GM19023 (cell line): Measurements from ENCODE around the gene YWHAH.

Experiments
- ATAC-seq: cut with Tn5 transposase; IDR thresholded peaks from one replicate; pipeline ENCODE4 v1.9.1; 2021; ENCODE audit warnings: mild to moderate bottlenecking, moderate library complexity; ENCODE audit not compliant: unreplicated experiment

The YWHAH gene

GRCh38 chr22:31947296-31947695 lies 3.0 kb downstream of the YWHAH start:
- no peak for ATAC-seq

DNA sequence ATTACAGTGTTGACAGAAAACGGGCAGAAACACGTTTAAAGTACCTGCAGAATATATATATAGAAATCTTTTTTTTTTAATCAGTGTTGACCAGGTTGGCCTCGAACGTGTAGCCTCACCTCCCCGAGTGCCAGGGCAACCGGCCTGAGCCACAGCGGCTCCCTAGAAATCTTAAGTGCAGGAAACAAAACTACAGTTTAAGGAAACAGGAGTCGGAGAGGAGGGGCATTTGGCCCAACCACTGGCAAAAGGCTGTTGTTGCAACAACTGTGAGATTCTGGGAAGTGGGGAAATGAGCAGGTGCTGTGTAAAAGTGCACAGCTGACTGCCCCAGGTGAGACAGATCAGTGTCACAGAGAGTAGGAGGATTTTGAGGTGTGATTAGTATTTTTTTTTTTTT lies 3.7 kb downstream of the YWHAH start:
- no peak for ATAC-seq

GRCh38 chr22:31950226-31950625 lies 5.9 kb downstream of the YWHAH start:
- ATAC-seq, result no peak

DNA sequence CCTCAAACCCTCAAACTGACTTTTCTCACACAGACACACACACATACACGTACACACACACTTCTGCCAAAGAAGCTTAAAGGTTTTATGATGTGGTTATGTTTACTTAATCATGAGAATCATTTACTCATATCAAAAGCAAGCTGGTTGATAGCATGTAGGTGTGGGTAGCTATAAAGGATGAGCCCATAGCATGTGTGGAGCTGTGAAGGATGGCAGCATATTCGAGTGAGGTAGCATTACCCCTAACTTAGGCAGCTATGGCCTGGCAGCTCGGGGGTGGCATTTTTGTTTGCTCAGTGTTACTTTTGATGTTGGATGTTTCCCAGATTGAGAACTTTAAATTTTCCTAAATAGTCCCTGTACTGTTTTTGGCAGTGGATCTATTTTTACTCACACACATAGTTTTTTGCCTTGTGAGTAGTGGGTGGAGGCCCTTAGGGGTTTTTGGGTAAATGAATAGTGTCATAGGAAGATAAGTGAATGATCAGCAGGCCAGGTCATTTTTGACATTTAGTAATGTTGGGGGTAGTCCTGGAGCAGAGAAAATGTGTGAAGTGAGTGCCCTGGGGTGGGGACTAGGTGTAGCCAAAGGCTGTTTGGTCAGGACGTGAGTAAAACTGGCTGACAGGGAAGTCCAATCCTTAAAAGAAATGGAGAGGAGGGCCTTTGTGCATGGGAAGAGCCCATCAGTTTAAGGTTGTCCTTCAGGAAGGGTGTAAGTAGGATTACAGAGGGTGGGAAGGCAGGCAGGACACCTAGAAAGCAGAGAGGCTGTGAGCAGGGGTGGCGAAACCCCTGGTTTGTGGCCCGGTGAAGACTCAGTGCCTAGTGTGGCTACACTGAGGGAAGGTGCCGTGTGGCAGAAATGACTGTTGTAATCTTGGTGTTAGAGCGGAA lies 7.1 kb downstream of the YWHAH start:
- no peak for ATAC-seq

GRCh38 chr22:31952094-31952401 lies 7.7 kb downstream of the YWHAH start:
- no peak for ATAC-seq

GRCh38 chr22:31952472-31952871 lies 8.1 kb downstream of the YWHAH start:
- ATAC-seq, result no peak

DNA sequence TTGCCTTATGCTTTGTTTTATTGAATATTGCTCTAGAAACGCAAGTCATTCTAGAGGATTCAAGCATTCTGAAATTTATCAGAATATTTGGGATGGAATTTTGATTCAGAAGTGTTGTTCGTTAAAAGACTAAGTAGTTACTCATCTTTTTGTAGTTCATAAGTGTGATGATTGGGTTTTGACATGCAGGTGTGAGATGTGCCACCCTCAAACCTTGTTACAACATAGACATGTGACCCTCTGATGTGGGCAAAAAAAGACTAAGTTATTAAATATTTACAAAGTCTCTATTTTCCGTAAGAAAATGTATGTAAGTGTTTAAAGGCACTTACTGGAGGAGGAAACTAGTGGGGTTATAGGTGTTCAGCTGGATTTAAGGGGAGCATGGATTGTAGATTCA lies 8.9 kb downstream of the YWHAH start:
- no peak for ATAC-seq

DNA sequence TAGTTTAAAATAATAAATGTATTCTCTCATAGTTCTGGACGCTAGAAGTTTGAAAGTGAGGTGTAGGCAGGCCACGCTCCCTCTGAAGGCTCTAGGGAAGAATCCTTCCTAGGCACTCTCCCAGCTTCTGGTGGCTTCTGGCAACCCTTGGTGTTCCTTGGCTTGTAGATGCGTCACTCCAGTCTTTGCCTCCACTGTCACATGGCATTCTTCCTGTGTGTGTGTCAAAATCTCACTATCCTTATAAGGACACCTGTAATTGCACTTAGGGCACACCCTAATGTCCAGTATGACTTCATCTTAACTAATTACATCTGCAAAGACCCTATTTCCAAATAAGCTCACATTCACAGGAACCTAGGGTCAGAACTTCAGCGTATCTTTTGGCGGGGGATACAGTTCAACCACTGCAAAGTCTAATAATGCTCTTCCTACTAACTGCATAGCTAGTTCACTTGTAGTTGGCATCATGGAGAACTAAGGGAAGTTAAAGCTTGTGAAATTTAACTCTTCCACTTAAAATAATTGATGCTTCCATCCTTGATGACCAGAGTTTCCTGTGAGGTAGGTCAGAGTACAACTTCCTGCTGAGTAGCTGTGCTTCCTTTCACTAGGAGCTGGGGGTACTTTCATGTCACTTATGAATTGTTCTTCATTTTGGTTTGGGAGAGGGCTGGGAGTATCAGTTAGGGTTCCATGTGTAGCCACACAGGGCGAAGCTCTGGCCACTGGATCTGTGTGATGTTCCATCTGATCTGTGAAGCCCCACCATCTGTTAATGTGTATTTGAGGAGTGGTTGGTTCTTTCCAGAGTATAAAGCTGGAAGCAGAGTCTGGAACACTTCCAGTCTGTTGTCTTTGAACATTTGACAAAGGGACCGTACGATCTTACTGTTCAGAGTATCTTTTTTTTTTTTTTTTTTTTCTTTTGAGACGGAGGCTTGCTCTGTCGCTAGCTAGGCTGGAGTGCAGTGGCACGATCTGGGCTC lies 10.5 kb downstream of the YWHAH start:
- ATAC-seq, result no peak

GRCh38 chr22:31956360-31956759 lies 12.0 kb downstream of the YWHAH start:
- ATAC-seq, result no peak

DNA sequence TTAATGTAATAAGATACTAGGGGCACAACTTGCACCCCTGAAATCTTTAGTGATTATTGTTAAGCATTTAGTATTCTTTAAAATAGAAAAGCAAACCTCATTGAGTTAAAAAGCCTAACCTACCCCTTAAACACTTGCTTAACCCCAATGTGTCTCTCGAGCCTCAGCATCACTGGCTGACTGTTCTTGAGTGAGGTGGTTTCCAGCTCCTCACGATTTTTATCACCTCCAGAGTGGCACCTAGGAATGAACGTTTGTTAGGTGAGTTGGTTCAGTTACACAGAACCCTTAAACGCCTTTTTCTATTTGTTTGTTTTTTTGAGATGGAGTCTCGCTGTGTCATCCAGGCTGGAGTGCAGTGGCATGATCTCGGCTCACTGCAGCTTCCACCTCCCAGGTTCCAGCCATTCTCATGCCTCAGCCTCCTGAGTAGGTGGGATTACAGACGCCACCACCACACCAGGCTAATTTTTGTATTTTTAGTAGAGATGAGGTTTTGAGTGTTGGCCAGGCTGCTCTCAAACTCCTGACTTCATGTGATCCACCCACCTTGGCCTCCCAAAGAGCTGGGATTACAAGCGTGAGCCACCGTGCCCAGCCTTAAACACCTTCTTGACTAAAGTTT lies 13.7 kb downstream of the YWHAH start:
- no peak for ATAC-seq

DNA sequence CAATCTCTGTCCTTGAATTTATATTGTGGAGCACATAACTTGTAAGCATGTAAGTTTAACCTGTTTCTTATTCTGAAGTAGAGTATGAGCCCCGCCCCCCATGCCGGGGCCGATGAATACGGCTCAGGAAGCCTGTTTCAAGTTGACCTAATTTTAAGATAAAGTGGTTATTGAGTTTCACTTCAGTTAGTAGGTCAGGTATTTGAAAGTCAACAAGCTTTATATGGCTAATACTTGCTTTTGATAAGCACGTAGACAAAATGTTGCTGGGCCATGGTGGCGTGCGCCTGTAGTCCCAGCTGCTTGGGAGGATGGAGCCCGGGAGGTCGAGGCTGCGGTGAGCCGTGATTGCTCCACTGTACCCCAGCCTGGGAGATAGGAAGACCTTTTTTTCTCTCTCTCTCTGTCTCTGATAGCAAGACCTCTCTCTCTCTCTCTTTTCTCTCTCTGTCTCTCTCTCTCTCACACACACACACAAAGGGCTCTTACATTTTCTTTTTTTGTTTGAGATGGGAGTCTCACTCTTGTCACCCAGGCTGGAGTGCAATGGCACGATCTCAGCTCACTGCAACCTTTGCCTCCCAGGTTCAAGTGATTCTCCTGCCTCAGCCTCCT lies 14.4 kb downstream of the YWHAH start:
- no peak for ATAC-seq

DNA sequence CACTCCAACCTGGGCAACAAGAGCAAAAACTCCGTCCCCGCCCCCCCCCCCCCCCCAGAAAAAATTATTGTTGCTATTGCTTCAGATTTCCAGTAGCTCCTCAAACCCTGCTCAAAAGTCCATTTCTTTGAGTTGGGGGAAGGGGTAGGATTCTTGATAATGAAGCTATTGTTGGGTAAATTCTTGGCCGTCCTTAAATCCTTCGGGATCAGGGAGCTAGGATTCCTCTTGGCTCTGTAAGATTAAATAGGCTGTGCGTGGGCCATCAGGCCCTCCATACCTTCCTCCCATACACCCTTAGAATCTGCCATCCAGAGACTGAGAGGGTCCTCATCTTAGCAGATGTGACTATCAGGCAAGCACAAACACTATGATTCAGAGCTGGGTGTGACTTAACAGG lies 16.4 kb downstream of the YWHAH start:
- no peak for ATAC-seq

- no peak for ATAC-seq
These were observed 18.2 kb downstream of the YWHAH start for GRCh38 chr22:31962387-31963125.

- ATAC-seq, result no peak
These were observed 23.7 kb downstream of the YWHAH start for GRCh38 chr22:31968022-31968421.

- peak; percentile 58 for ATAC-seq
These were observed 25.6 kb downstream of the YWHAH start for GRCh38 chr22:31969789-31970489.

DNA sequence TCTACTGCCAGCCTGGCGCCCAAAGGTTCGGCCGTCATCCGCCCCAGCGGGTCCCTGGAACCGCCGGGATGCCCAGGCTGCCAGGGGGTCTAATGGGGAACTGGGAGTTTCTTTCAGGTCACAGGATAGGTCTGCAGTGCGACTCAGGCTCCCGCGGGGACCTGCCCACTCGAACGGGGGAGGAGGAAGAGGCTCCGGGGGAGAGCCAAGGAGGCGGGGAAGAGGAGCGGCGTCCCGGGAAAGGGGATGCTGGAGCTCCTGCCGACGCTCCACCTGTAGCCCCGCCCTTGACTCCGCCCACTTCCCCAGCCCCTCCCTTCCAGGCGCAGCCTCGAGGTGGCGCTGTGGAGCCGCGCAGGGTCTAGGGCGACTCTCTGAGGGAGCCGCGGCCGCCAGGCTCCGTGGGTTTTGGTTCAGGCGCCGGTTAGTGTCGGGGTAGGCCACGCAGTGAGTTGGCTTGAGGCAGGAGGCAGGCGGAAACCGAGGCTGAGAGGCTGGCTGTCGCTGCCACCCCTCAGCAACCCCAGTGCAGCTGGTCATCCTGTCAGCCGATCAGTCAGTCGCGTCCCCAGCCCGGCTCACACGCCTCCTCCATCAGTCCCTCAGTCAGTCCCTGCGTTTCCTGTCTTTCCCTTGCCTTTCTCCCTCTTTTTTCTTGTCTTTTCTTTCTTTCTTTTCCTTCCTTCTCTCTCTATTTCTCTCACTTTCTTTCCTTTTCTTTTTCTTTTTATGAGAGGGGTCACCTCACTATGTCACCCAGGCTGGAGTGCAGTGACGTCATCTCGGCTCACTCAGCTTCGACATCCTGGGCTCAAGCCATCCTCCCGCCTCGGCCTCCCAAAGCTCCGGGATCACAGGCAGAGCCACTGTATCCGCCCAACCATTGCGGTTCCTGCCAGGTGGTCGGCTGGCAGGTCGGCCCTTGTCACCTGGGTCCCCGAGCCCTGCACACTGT lies 26.4 kb downstream of the YWHAH start:
- peak; percentile 51 for ATAC-seq

DNA sequence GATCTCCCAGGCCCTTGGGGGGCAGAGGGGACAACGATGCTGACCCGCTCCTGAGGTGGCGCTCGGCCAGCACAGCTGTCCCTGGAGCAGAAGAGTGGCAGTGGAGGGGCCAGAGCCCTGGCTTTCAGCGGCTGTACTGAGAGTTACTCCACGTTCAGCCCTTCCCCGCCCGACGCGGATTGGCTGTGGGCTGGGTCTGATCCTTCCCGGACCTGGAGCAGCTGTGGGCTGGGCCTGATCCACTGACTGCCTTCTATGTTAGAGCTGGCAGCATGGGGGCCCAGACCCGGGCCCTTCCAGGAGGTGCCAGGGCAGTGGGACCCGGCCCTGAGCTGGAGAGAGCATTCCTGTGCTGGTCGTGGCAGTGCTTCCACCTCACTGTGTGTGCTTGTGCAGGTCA lies 27.8 kb downstream of the YWHAH start:
- no peak for ATAC-seq

GRCh38 chr22:31973739-31974138 lies 29.4 kb downstream of the YWHAH start:
- no peak for ATAC-seq
